ENCODE data around the gene AGAP3. TPM values are rescaled to one million over a fixed set of nuclear protein-coding genes. Genes with fewer than 3 reads are reported as not detected.

The AGAP3 gene
- total and polyA plus RNA-seq, 4 donors = 75.9 to 194 (median 110) TPM

DNA sequence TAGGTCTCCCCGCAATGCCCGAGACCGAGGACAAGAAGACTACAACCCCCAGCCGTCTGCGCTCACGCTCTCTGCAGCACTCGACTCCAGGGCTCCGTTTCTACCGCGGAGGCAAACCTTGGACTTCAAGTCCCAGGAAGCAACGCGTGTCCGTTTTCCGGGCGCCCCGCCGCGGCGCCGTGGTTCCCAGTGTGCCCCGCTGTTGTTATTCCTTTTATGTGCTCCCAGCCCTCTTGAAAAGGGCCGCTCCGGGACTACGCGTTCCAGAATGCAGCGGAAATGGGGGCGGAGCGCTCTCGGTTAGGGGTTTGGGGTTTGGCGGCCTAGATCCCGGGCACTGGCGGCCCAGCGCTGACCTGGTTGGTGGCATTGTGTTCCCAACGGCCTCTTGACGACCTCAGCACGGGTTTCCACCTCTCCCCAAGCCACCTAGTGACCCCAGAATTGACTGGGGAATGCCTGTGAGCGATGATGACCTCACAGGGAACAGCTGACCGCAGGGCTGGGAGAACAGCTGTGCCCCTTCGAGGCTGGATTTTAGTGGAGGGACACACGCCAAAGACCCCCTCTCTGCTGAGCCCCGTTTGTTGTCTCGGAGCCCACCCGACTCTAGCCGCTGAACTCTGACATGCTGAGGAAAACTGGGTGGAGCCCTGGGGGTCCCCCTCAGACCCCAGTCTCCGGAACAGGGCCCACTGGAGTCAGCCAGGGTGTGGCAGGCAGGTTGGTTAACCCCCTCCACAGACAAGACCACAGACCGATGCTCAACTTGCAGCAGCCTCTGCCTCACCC, 28.1 kb upstream of the AGAP3 start:
- H3K27ac ChIP-seq (ENCODE audit: low read depth in 1 of 2, low read length in 1 of 2) = peak overlapping the region; percentile 96
- peaks cover 0 to 5% (median 0%) of the 10 kb centered on the region in 4 donors for H3K36me3 ChIP-seq (ENCODE audit: control insufficient read depth in 4 of 4, insufficient read depth in 4 of 4, low read length in 4 of 4)
- H3K4me3 ChIP-seq = peak overlapping the region; percentile 42
- 1% methylated on average over 46 of the region's 46 CpGs for WGBS, 2 donors
- peak overlapping the region; percentile 42 to 93 for H3K9ac ChIP-seq (ENCODE audit: insufficient read depth in 1 of 2, low read length in 2 of 2)
- ATAC-seq (ENCODE audit: insufficient read depth, low FRiP score) (peak; percentile 87), DNase-seq (peak; percentile 99 to 100 (median 100))
- TF ChIP-seq, protein P1, sequence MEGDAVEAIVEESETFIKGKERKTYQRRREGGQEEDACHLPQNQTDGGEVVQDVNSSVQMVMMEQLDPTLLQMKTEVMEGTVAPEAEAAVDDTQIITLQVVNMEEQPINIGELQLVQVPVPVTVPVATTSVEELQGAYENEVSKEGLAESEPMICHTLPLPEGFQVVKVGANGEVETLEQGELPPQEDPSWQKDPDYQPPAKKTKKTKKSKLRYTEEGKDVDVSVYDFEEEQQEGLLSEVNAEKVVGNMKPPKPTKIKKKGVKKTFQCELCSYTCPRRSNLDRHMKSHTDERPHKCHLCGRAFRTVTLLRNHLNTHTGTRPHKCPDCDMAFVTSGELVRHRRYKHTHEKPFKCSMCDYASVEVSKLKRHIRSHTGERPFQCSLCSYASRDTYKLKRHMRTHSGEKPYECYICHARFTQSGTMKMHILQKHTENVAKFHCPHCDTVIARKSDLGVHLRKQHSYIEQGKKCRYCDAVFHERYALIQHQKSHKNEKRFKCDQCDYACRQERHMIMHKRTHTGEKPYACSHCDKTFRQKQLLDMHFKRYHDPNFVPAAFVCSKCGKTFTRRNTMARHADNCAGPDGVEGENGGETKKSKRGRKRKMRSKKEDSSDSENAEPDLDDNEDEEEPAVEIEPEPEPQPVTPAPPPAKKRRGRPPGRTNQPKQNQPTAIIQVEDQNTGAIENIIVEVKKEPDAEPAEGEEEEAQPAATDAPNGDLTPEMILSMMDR (IDR thresholded peaks at IDR 0.05; ENCODE audit: control extremely low read depth, extremely low read depth) = no peak
- H3K4me1 ChIP-seq (ENCODE audit: control insufficient read depth in 5 of 5, insufficient read depth in 5 of 5, low read length in 5 of 5) = peaks cover 12 to 44% (median 26%) of the 10 kb centered on the region in 5 donors
- H3K27me3 ChIP-seq (ENCODE audit: control insufficient read depth in 3 of 3, insufficient read depth in 3 of 3, low read length in 2 of 3) = no peaks in the 10 kb centered on the region
- H3K9me3 ChIP-seq (ENCODE audit: control insufficient read depth in 4 of 4, insufficient read depth in 3 of 4, low read length in 3 of 4) = no peaks in the 10 kb centered on the region

- ATAC-seq (ENCODE audit: insufficient read depth, low FRiP score) (no peak), DNase-seq (no peak)
- Histone ChIP-seq H3K9ac (ENCODE audit: insufficient read depth in 1 of 2, low read length in 2 of 2) (peak overlapping the region; percentile 42 to 93), H3K36me3 (ENCODE audit: control insufficient read depth in 4 of 4, insufficient read depth in 4 of 4, low read length in 4 of 4) (peaks cover 0 to 5% (median 0%) of the 10 kb centered on the region in 4 donors), H3K4me3 (peak overlapping the region; percentile 30), H3K27me3 (ENCODE audit: control insufficient read depth in 3 of 3, insufficient read depth in 3 of 3, low read length in 2 of 3) (no peaks in the 10 kb centered on the region), H3K27ac (ENCODE audit: low read depth in 1 of 2, low read length in 1 of 2) (peak overlapping the region; percentile 96), H3K9me3 (ENCODE audit: control insufficient read depth in 4 of 4, insufficient read depth in 3 of 4, low read length in 3 of 4) (no peaks in the 10 kb centered on the region), H3K4me1 (ENCODE audit: control insufficient read depth in 5 of 5, insufficient read depth in 5 of 5, low read length in 5 of 5) (peaks cover 12 to 44% (median 26%) of the 10 kb centered on the region in 5 donors)
- TF ChIP-seq, protein P1 (IDR thresholded peaks at IDR 0.05; ENCODE audit: control extremely low read depth, extremely low read depth) = no peak
- 7 to 8% methylated on average over 18 of the region's 18 CpGs for WGBS, 2 donors
Observed at GRCh38 chr7:151058781-151059366, 27.4 kb upstream of the AGAP3 start.

- peak within 1 kb of the TSS; percentile 96 for H3K27ac ChIP-seq (ENCODE audit: low read depth in 1 of 2, low read length in 1 of 2)
- WGBS, 2 donors = 1% methylated on average over 44 to 75 of the region's 75 CpGs
- H3K27me3 ChIP-seq (ENCODE audit: control insufficient read depth in 3 of 3, insufficient read depth in 3 of 3, low read length in 2 of 3) = no peaks in the 10 kb centered on the region
- H3K9me3 ChIP-seq (ENCODE audit: control insufficient read depth in 4 of 4, insufficient read depth in 3 of 4, low read length in 3 of 4) = no peaks in the 10 kb centered on the region
- H3K36me3 ChIP-seq (ENCODE audit: control insufficient read depth in 4 of 4, insufficient read depth in 4 of 4, low read length in 4 of 4) = peaks cover 0 to 7% (median 3%) of the 10 kb centered on the region in 4 donors
- H3K4me1 ChIP-seq (ENCODE audit: control insufficient read depth in 5 of 5, insufficient read depth in 5 of 5, low read length in 5 of 5) = peaks cover 12 to 44% (median 26%) of the 10 kb centered on the region in 5 donors
- ATAC-seq (ENCODE audit: insufficient read depth, low FRiP score) = peak; percentile 55
- TF ChIP-seq, protein P1 (IDR thresholded peaks at IDR 0.05; ENCODE audit: control extremely low read depth, extremely low read depth) = no peak
- peak; percentile 86 to 92 (median 88) for DNase-seq
- peak within 1 kb of the TSS; percentile 63 for H3K4me3 ChIP-seq
- peak within 1 kb of the TSS; percentile 42 to 93 for H3K9ac ChIP-seq (ENCODE audit: insufficient read depth in 1 of 2, low read length in 2 of 2)
Observed at GRCh38 chr7:151059367-151060112, 26.7 kb upstream of the AGAP3 start, which contains the start of gene SLC4A2. SLC4A2 (plus strand) TSS chr7:151059589; CDS start chr7:151061988, 2,399 bp downstream.
